A549 treated with AZD9567 at 1 μM for 4 hours (cell line): ENCODE data around the gene SFTPA1. TPM values are rescaled to one million over a fixed set of nuclear protein-coding genes. Genes with fewer than 3 reads are reported as not detected.

Experiments
- total RNA-seq: library from RNA; stranded (reverse); fragments of 200-300 nt; extraction: Qiagen RNA extraction; gene quantifications from 5 replicates; pipeline ENCODE4 v1.2.3, GENCODE V29; 2022; ENCODE audit not compliant: insufficient read depth

The SFTPA1 gene
- total RNA-seq, result not detected in 5 replicates

DNA sequence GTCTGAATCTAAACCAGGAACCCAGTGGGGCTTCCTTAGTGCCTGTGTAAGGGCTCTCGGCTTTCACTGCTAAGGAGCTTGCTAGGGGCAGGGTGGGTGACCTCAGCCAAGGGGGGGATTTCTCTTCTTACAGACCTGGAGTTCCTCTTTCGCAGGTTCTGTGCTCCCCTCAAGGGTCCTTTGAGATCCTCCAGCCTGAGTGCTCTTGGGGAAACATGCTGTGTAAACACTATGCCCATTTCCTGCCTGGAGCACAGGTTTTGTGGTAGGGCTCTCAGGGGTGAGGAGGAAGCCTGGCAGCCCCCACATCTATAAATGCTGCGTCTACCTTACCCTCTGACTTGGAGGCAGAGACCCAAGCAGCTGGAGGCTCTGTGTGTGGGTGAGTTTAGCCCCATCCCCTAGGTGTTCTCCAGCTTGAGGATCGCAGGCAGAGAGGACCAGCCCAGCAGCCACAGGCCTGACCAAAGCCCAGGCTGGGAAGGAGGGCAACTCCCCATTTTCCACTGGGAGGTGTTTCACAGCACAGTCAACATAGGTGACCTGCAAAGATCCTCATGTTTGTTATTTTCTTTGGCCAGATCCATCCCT, at the start of gene SFTPA1:
Gene SFTPA1, plus strand, starts transcription at position 339 of the 591 bp plus-strand sequence. CDS start 887 bp downstream, outside the sequence.

Other genes starting within 250 kb of the SFTPA1 start
- gene ZCCHC24, start 165.3 kb upstream of the SFTPA1 start, total RNA-seq, result 3.7 to 5.8 TPM (median 4.5 TPM) in 5 replicates
- 2.2 to 48.0 TPM (median 2.7 TPM) in 5 replicates for gene EIF5AL1, start 98.4 kb upstream of the SFTPA1 start, total RNA-seq
- gene SFTPA2, start 50.5 kb upstream of the SFTPA1 start, total RNA-seq, result not detected in 5 replicates
- 0.19 to 0.95 TPM (median 0.47 TPM) in 5 replicates for gene NUTM2B, start 92.3 kb downstream of the SFTPA1 start, total RNA-seq
- gene NUTM2E, start 215.8 kb downstream of the SFTPA1 start, total RNA-seq, result 0.35 to 0.55 TPM (median 0.44 TPM) in 4 of 5 replicates, not detected in the other